Nucleus accumbens (tissue), 56 donors: ENCODE measurements around the gene TYW1.
"Not testable (repeated sequence)": the region's sequence is repeated elsewhere in the genome, so short reads cannot be mapped to it uniquely, and the experiment has no call there.

Experiments
- DNase-seq, 56 donors: peaks; one replicate each; lab custom pipeline; 2025; lab: John Stamatoyannopoulos, UW

Gene TYW1

GRCh38 chr7:67184912-67185659 lies 188.5 kb downstream of the TYW1 start:
- not testable (repeated sequence) for DNase-seq

GRCh38 chr7:67185660-67186129 lies 189.1 kb downstream of the TYW1 start:
- DNase-seq = not testable (repeated sequence)

GRCh38 chr7:67189160-67189559 lies 192.5 kb downstream of the TYW1 start:
- not testable (repeated sequence) for DNase-seq

GRCh38 chr7:67189801-67190465 lies 193.3 kb downstream of the TYW1 start:
- not testable (repeated sequence) for DNase-seq

GRCh38 chr7:67191002-67191720 lies 194.5 kb downstream of the TYW1 start:
- DNase-seq = not testable (repeated sequence)

GRCh38 chr7:67192123-67192702 lies 195.6 kb downstream of the TYW1 start:
- DNase-seq = not testable (repeated sequence)

- peak in 13 of 56 donors; percentile 1 to 26 (median 3) for DNase-seq
These were observed 196.4 kb downstream of the TYW1 start for GRCh38 chr7:67192889-67193613.

- DNase-seq = not testable (repeated sequence)
These were observed 199.5 kb downstream of the TYW1 start for GRCh38 chr7:67196176-67196575.

- DNase-seq = not testable (repeated sequence)
These were observed 202.4 kb downstream of the TYW1 start for GRCh38 chr7:67198865-67199526.

GRCh38 chr7:67205772-67206171 lies 209.1 kb downstream of the TYW1 start:
- not testable (repeated sequence) for DNase-seq

- DNase-seq = no peak
These were observed 209.8 kb downstream of the TYW1 start for GRCh38 chr7:67206452-67206851.

- not testable (repeated sequence) for DNase-seq
These were observed 212.0 kb downstream of the TYW1 start for GRCh38 chr7:67208656-67209055.

- no peak for DNase-seq
These were observed 212.6 kb downstream of the TYW1 start for GRCh38 chr7:67209256-67209655.

GRCh38 chr7:67210567-67210966 lies 213.9 kb downstream of the TYW1 start:
- DNase-seq = no peak

GRCh38 chr7:67211650-67212330 lies 215.2 kb downstream of the TYW1 start:
- not testable (repeated sequence) for DNase-seq

GRCh38 chr7:67213038-67213437 lies 216.4 kb downstream of the TYW1 start:
- not testable (repeated sequence) for DNase-seq

GRCh38 chr7:67223551-67223950 lies 226.9 kb downstream of the TYW1 start:
- peak in 31 of 56 donors; percentile 0 to 62 (median 20) for DNase-seq

- DNase-seq = peak in 2 of 56 donors; percentile 0 to 20
These were observed 229.8 kb downstream of the TYW1 start for GRCh38 chr7:67226340-67226907.
